Aorta (tissue), 5 donors: Measurements from ENCODE around the gene SCP2. TPM values are rescaled to one million over a fixed set of nuclear protein-coding genes. Genes with fewer than 3 reads are reported as not detected.

Experiments used
- ATAC-seq: fragments of 200-7000 bp; cut with Tn5 transposase; one replicate; pipeline ENCODE4 v1.9.1; 2022; ENCODE audit warnings: moderate library complexity; ENCODE audit not compliant: low FRiP score
- DNase-seq, 2 donors: peaks; one replicate each; pipeline ENCODE4 v3.0.0-alpha.2; 2020
- H3K27ac ChIP-seq, 2 donors: one replicate each; pipeline ENCODE4 v1.5.1; 2013; ENCODE audit warnings: low read length in 2 of 2, mild to moderate bottlenecking in 2 of 2, moderate library complexity in 2 of 2, control low read depth in 1 of 2, inconsistent platforms in 1 of 2, low read depth in 1 of 2
- H3K27me3 ChIP-seq, 2 donors: one replicate each; pipeline ENCODE4 v1.6.1; 2013; ENCODE audit warnings: control low read depth in 1 of 2, low read length in 1 of 2, mild to moderate bottlenecking in 1 of 2, moderate library complexity in 1 of 2; ENCODE audit not compliant: insufficient read depth in 2 of 2, control insufficient read depth in 1 of 2
- H3K36me3 ChIP-seq, 2 donors: one replicate each; pipeline ENCODE4 v1.6.1; 2013; ENCODE audit warnings: control low read depth in 1 of 2, low read length in 1 of 2, mild to moderate bottlenecking in 1 of 2; ENCODE audit not compliant: insufficient read depth in 2 of 2, control insufficient read depth in 1 of 2
- H3K4me1 ChIP-seq, 2 donors: one replicate each; pipeline ENCODE4 v1.6.1; 2013; ENCODE audit warnings: low read length in 2 of 2, control low read depth in 1 of 2, mild to moderate bottlenecking in 1 of 2, moderate library complexity in 1 of 2; ENCODE audit not compliant: insufficient read depth in 2 of 2, control insufficient read depth in 1 of 2
- H3K4me3 ChIP-seq, 2 donors: one replicate each; pipeline ENCODE4 v1.5.1; 2013; ENCODE audit warnings: low read length in 2 of 2, control low read depth in 1 of 2, mild to moderate bottlenecking in 1 of 2
- H3K9me3 ChIP-seq: one replicate; pipeline ENCODE4 v1.6.1; 2013; ENCODE audit warnings: mild to moderate bottlenecking, low read length; ENCODE audit not compliant: control insufficient read depth
- WGBS, 2 donors: extraction: QIAGEN DNeasy Blood & Tissue Kit; methylation state at CpG; one replicate each; pipeline ENCODE4 v1.1.7; 2013; 5-methylcytosine and 5-hydroxymethylcytosine counted together
- intact Hi-C, 2 donors: fragments of 100-400 bp; cut with DNase I; formaldehyde crosslinking; loops; one replicate each; pipeline versions ENCODE4 v1.14.2 to v1.15.0; 2022
- polyA plus RNA-seq, 2 donors: library from polyadenylated mRNA; stranded (reverse); fragments of 200-250 nt; gene quantifications; one replicate each; pipeline ENCODE4 v1.2.3, GENCODE V29; 2013
- total RNA-seq, 2 donors: library from RNA; stranded (reverse); fragmentation: NEBNext Ultra II Directional; extraction: Animal tissue kit (Norgen Biotek cat#: 25700); gene quantifications; one replicate each; pipeline ENCODE4 v1.2.1, GENCODE V29; 2021
- donor health status: healthy with polysubstance abuse.
- donor health status: Bipolar disorder and iron deficiency.
- donor health status: DM: no; HTN: no; CAD: no.
- donor health status: DM: no; HTN: no; CAD: no.
- donor health status: DM: yes; HTN: yes; CAD: no.

The SCP2 gene
- total and polyA plus RNA-seq, 4 donors, result 80.3 to 309 (median 120) TPM

GRCh38 chr1:53068314-53069099 lies 141.4 kb downstream of the SCP2 start:
- 94 to 95% methylated on average over 7 of the region's 7 CpGs for WGBS, 2 donors
- intact Hi-C loops, result loop anchor here in 1 of 2 donors (10.0 kb wide), 1 partner anchor 106 kb away; no protein-coding TSS in a partner anchor
- no peaks in the 10 kb centered on the region for H3K4me1 ChIP-seq
- no peaks in the 10 kb centered on the region for H3K36me3 ChIP-seq
- no peak for DNase-seq
- H3K27ac ChIP-seq, result no peak overlapping the region
- no peaks in the 10 kb centered on the region for H3K9me3 ChIP-seq
- no peak for ATAC-seq
- no peaks in the 10 kb centered on the region for H3K27me3 ChIP-seq
- H3K4me3 ChIP-seq, result no peak overlapping the region

- Histone ChIP-seq H3K4me1 (no peaks in the 10 kb centered on the region), H3K4me3 (no peak overlapping the region), H3K27ac (no peak overlapping the region), H3K36me3 (no peaks in the 10 kb centered on the region), H3K9me3 (no peaks in the 10 kb centered on the region), H3K27me3 (no peaks in the 10 kb centered on the region)
- DNase-seq (no peak), ATAC-seq (no peak)
- WGBS, 2 donors, result 89 to 90% methylated on average over 7 of the region's 7 CpGs
- intact Hi-C loops, result loop anchor here in 1 of 2 donors (10.0 kb wide), 1 partner anchor 106 kb away; no protein-coding TSS in a partner anchor
Observed at GRCh38 chr1:53069265-53069662, 142.2 kb downstream of the SCP2 start.

GRCh38 chr1:53069663-53070327 lies 142.7 kb downstream of the SCP2 start:
- Histone ChIP-seq H3K36me3 (no peaks in the 10 kb centered on the region), H3K27ac (no peak overlapping the region), H3K4me1 (no peaks in the 10 kb centered on the region), H3K9me3 (no peaks in the 10 kb centered on the region), H3K4me3 (no peak overlapping the region), H3K27me3 (no peaks in the 10 kb centered on the region)
- DNase-seq, result peak; percentile 41 to 63
- intact Hi-C loops, result loop anchor here in 1 of 2 donors (10.0 kb wide), 1 partner anchor 105 kb away; no protein-coding TSS in a partner anchor
- WGBS, 2 donors, result 92 to 95% methylated on average over 31 of the region's 31 CpGs
- ATAC-seq, result no peak

GRCh38 chr1:53070621-53071020 lies 143.5 kb downstream of the SCP2 start:
- no peaks in the 10 kb centered on the region for H3K9me3 ChIP-seq
- H3K4me3 ChIP-seq, result no peak overlapping the region
- ATAC-seq (no peak), DNase-seq (peak in 1 of 2 donors; percentile 72)
- H3K27ac ChIP-seq, result no peak overlapping the region
- intact Hi-C loops, result no loop called here
- H3K36me3 ChIP-seq, result no peaks in the 10 kb centered on the region
- no peaks in the 10 kb centered on the region for H3K27me3 ChIP-seq
- H3K4me1 ChIP-seq, result no peaks in the 10 kb centered on the region
- WGBS, 2 donors, result 96 to 97% methylated on average over 11 to 12 of the region's 12 CpGs

- 80 to 90% methylated on average over 17 of the region's 17 CpGs for WGBS, 2 donors
- ATAC-seq, result no peak
- intact Hi-C loops, result no loop called here
- H3K36me3 ChIP-seq, result no peaks in the 10 kb centered on the region
- no peaks in the 10 kb centered on the region for H3K27me3 ChIP-seq
- H3K27ac ChIP-seq, result no peak overlapping the region
- DNase-seq, result peak in 1 of 2 donors; percentile 66
- H3K9me3 ChIP-seq, result no peaks in the 10 kb centered on the region
- no peak overlapping the region for H3K4me3 ChIP-seq
- H3K4me1 ChIP-seq, result no peaks in the 10 kb centered on the region
Observed at GRCh38 chr1:53071167-53071865, 144.2 kb downstream of the SCP2 start.

- intact Hi-C loops, result no loop called here
- Histone ChIP-seq H3K4me3 (no peak overlapping the region), H3K27ac (no peak overlapping the region), H3K4me1 (no peaks in the 10 kb centered on the region), H3K27me3 (no peaks in the 10 kb centered on the region), H3K9me3 (no peaks in the 10 kb centered on the region), H3K36me3 (no peaks in the 10 kb centered on the region)
- 88 to 96% methylated on average over 1 of the region's 1 CpG for WGBS, 2 donors
- no peak for ATAC-seq
- DNase-seq, result no peak
Observed at GRCh38 chr1:53071915-53072314, 144.8 kb downstream of the SCP2 start.

- Histone ChIP-seq H3K27ac (no peak overlapping the region), H3K4me3 (no peak overlapping the region), H3K4me1 (no peaks in the 10 kb centered on the region), H3K27me3 (no peaks in the 10 kb centered on the region), H3K9me3 (no peaks in the 10 kb centered on the region), H3K36me3 (no peaks in the 10 kb centered on the region)
- no peak for ATAC-seq
- no peak for DNase-seq
- 95 to 97% methylated on average over 7 of the region's 7 CpGs for WGBS, 2 donors
- intact Hi-C loops, result no loop called here
Observed at GRCh38 chr1:53073287-53073686, 146.2 kb downstream of the SCP2 start.

- intact Hi-C loops, result no loop called here
- ATAC-seq, result peak; percentile 54
- Histone ChIP-seq H3K9me3 (no peaks in the 10 kb centered on the region), H3K36me3 (no peaks in the 10 kb centered on the region), H3K27me3 (no peaks in the 10 kb centered on the region), H3K4me1 (no peaks in the 10 kb centered on the region), H3K27ac (no peak overlapping the region), H3K4me3 (no peak overlapping the region)
- peak; percentile 56 to 74 for DNase-seq
- WGBS, 2 donors, result 70 to 78% methylated on average over 10 of the region's 10 CpGs
Observed at GRCh38 chr1:53073868-53074311, 146.8 kb downstream of the SCP2 start.
